Central memory CD8-positive, alpha-beta T cell (primary cell): ENCODE measurements around the gene ZNF100.
"Not testable (repeated sequence)": the region's sequence is repeated elsewhere in the genome, so short reads cannot be mapped to it uniquely, and the experiment has no call there.

Experiments used
- ATAC-seq: fragments of 150-1000 bp; cut with Tn5 transposase; replicated peaks from 2 replicates; pipeline ENCODE4 v1.10.0; 2022; ENCODE audit warnings: mild to moderate bottlenecking, moderate FRiP score, moderate number of reproducible peaks; ENCODE audit not compliant: poor library complexity, severe bottlenecking; ENCODE audit errors: extremely low read depth
- DNase-seq, 2 donors: peaks; one replicate each; pipeline ENCODE4 v3.0.0; 2021; ENCODE audit warnings: low spot score in 2 of 2
- H3K27ac Mint-ChIP-seq: one replicate; pipeline ENCODE4 v1.8.0; 2022; ENCODE audit warnings: low read depth, mild to moderate bottlenecking, moderate library complexity, mixed read lengths
- H3K27me3 Mint-ChIP-seq: one replicate; pipeline ENCODE4 v1.8.0; 2022; ENCODE audit warnings: mixed read lengths
- H3K36me3 Mint-ChIP-seq: one replicate; pipeline ENCODE4 v1.8.0; 2022; ENCODE audit warnings: mild to moderate bottlenecking, moderate library complexity, mixed read lengths; ENCODE audit not compliant: insufficient read depth
- H3K4me1 Mint-ChIP-seq: one replicate; pipeline ENCODE4 v1.8.0; 2022; ENCODE audit warnings: mixed read lengths
- H3K4me3 Mint-ChIP-seq: one replicate; pipeline ENCODE4 v1.8.0; 2022; ENCODE audit warnings: mild to moderate bottlenecking, moderate library complexity, mixed read lengths
- H3K9me3 Mint-ChIP-seq: one replicate; pipeline ENCODE4 v1.8.0; 2022; ENCODE audit warnings: mixed read lengths

ZNF100 gene

DNA sequence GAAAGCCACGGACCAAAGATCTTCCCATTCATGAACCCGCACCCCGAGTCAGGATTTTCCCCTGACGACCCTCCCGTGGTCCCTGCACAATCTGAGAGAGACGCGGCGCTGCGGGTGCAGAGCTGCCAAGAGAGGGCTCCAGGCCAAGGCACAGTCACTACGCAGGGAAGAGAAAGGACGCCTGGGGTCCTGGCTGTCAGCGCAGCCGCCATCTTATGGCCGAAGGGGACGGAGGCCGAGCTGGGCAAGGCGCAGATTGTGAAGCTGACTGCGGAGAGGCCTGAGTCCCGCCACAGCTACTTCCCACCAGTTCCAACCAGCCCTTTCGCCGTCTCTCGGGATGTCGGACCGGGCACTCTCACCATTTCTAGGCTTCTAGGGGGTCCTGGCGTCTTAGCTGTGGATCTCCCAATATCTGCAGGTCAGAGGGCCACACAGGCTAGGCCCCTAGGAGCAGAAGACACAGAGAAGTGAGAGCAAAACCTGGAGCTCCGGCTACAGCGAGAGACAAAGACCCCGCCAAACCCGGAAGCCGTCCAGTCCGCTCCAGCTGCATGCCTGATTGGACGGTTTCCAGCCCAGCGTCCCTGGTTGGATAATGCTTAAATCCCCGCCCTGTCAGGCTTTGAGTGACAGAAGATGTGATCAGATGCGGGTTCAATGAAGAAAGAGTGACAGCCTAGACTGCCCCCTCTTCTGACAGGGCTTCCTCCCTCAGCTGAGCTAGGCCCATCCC is at the start of gene ZNF100:
Gene ZNF100, minus strand, starts transcription at position 515 of the 736 bp plus-strand sequence. Its CDS starts 150 bp downstream, at position 365.
- H3K4me1 Mint-ChIP-seq: peaks cover 20% of the 10 kb centered on the region
- H3K27me3 Mint-ChIP-seq: no peaks in the 10 kb centered on the region
- peak within 1 kb of the TSS; percentile 96 for H3K27ac Mint-ChIP-seq
- H3K36me3 Mint-ChIP-seq: peaks cover 24% of the 10 kb centered on the region
- ATAC-seq (peak; percentile 97), DNase-seq (peak; percentile 70 to 77)
- peak within 1 kb of the TSS; percentile 95 for H3K4me3 Mint-ChIP-seq
- no peaks in the 10 kb centered on the region for H3K9me3 Mint-ChIP-seq

DNA sequence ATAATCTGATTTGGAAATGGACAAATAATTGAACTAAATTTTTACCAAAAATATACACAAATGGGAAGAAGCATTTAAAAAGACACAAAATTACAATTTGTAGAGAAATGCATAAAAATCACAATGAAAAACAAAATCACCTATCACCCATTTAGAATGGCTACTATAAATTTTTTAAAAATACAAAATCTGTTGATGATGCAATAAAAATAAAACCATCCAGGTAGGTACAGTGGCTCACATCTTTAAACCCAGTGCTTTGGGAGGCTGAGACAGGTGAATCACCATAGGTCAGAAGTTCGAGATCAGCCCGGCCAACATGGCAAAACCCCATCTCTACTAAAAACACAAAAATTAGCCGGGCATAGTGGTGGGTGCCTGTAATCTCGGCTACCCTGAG is 45.1 kb upstream of the ZNF100 start:
- Mint-ChIP-seq H3K27me3 (no peaks in the 10 kb centered on the region), H3K4me1 (no peaks in the 10 kb centered on the region), H3K36me3 (peaks cover 53% of the 10 kb centered on the region), H3K27ac (no peak overlapping the region), H3K4me3 (no peak overlapping the region), H3K9me3 (no peaks in the 10 kb centered on the region)
- no peak for ATAC-seq
- no peak for DNase-seq

DNA sequence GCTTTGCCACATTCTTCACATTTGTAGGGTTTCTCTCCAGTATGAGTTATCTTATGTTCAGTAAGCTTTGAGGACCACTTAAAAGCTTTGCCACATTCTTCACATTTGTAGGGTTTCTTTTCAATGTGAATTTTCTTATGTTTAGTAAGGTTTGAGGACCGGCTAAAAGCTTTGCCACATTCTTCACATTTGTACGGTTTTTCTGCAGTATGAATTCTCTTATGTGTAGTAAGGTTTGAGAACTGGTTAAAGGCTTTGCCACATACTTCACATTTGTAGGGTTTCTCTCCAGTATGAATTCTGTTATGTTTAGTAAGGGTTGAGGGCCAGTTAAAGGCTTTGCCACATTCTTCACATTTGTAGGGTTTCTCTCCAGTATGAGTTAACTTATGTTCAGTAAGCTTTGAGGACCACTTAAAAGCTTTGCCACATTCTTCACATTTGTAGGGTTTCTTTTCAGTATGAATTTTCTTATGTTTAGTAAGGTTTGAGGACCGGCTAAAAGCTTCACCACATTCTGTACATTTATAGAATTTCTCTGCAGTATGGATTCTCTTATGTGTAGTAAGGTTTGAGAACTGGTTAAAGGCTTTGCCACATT is 41.1 kb upstream of the ZNF100 start:
- not testable (repeated sequence) for ATAC-seq

DNA sequence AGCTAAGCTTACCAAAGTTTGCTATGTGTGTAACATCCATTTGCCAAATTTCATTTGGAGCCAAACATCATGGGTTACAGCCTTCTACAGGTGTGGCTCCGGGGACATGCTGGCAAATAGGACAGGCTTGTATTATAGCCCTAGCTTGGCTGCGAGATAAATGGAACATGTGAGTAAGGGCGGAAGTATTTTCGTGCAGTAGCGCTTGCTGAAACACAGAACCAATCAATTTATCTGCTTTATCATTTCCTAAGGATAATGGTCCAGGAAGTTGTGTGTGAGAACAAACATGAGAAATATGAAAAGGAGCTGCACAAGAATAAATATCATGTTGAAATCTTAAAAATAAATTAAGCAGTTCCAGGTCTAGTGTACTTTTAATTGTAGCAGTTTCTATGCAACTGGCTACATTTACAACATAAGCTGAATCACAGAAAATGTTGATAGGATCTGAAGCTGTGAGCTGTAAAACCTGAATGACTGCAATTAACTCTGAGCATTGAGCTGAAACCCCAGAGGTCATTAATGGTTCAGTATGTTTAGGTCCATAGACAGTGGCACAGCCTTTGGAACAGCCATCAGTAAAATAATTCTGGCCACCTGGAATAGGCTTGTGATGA is 22.2 kb upstream of the ZNF100 start:
- ATAC-seq: no peak
- no peaks in the 10 kb centered on the region for H3K9me3 Mint-ChIP-seq
- no peaks in the 10 kb centered on the region for H3K4me1 Mint-ChIP-seq
- H3K4me3 Mint-ChIP-seq: no peak overlapping the region
- no peaks in the 10 kb centered on the region for H3K36me3 Mint-ChIP-seq
- DNase-seq: no peak
- peaks cover 11% of the 10 kb centered on the region for H3K27me3 Mint-ChIP-seq
- H3K27ac Mint-ChIP-seq: no peak overlapping the region

More for the DNA sequence above, 41.1 kb upstream of the ZNF100 start:
- not testable (repeated sequence) for H3K4me3 Mint-ChIP-seq, H3K9me3 Mint-ChIP-seq, H3K4me1 Mint-ChIP-seq, DNase-seq, H3K27me3 Mint-ChIP-seq, H3K27ac Mint-ChIP-seq
- peaks cover 32% of the 10 kb centered on the region for H3K36me3 Mint-ChIP-seq

DNA sequence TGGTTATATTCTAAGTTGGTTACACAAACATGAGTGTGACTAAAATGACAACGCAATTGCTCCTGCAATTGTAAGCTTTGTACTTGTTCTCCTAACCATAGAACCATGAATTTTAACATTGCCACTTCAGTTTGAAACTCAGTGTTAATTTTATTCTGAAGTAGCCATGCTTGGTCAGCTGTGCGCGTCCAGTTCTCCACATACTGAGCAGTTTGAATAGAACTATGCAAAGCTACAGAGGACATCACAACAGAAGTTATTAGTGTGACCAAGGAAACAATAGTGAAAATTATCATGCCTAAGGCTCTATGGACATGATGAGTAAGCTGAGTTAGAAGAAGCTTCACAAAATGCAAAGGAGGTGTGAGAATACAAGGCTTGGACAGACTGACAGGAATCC is 19.6 kb upstream of the ZNF100 start:
- Mint-ChIP-seq H3K27ac (no peak overlapping the region), H3K4me3 (no peak overlapping the region), H3K4me1 (no peaks in the 10 kb centered on the region), H3K36me3 (no peaks in the 10 kb centered on the region), H3K27me3 (no peaks in the 10 kb centered on the region), H3K9me3 (no peaks in the 10 kb centered on the region)
- no peak for DNase-seq
- ATAC-seq: no peak

DNA sequence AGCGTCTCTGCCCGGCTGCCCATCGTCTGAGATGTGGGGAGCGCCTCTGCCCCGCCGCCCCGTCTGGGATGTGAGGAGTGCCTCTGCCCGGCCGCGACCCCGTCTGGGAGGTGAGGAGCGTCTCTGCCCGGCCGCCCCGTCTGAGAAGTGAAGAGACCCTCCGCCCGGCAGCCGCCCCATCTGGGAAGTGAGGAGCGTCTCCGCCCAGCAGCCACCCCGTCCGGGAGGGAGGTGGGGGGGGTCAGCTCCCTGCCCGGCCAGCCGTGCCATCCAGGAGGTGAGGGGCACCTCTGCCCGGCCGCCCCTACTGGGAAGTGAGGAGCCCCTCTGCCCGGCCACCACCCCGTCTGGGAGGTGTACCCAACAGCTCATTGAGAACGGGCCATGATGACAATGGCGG is 8.4 kb upstream of the ZNF100 start:
- not testable (repeated sequence) for H3K9me3 Mint-ChIP-seq, H3K36me3 Mint-ChIP-seq, H3K4me1 Mint-ChIP-seq, H3K27me3 Mint-ChIP-seq, DNase-seq, ATAC-seq, H3K27ac Mint-ChIP-seq, H3K4me3 Mint-ChIP-seq

DNA sequence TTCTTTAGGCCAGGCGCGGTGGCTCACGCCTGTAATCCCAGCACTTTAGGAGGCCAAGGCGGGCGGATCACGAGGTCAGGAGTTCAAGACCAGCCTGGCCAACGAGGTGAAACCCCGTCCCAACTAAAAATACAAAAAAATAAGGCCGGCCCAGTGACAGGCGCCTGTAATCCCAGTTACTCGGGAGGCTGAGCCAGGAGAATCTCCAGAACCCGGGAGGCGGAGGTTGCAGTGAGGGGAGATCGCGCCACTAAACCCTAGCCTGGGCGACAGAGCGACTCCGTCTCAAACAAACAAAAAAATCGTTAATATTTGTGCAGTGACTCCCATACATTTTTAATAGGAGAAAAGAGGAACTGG is 694 bp downstream of the ZNF100 start:
- H3K9me3 Mint-ChIP-seq, DNase-seq, H3K27me3 Mint-ChIP-seq: not testable (repeated sequence)
- Mint-ChIP-seq H3K4me1 (peaks cover 25% of the 10 kb centered on the region), H3K36me3 (peaks cover 28% of the 10 kb centered on the region), H3K27ac (peak overlapping the region; percentile 96), H3K4me3 (peak overlapping the region; percentile 95)
- peak; percentile 21 for ATAC-seq

DNA sequence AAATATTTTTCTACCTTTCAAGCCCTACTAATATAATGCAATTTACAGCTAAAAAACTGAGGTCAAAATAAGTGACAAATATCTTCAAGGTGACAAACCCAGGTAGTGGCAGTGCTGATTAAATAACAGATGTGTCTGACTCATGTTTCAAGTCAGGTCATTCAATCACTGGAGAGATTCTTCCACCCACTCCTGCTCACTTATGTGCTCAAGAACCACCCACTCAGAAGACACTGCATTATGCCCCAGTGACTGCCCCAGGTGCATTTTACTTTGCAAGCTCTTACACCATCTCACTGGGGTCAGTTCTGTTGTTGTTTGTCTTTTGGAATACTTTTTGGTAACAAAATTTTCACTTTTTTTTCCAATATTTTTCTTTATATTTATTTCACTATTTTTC is 2.2 kb downstream of the ZNF100 start:
- Mint-ChIP-seq H3K27me3 (no peaks in the 10 kb centered on the region), H3K36me3 (peaks cover 36% of the 10 kb centered on the region), H3K9me3 (no peaks in the 10 kb centered on the region), H3K4me1 (peaks cover 28% of the 10 kb centered on the region), H3K27ac (peak overlapping the region; percentile 96), H3K4me3 (no peak overlapping the region)
- DNase-seq (no peak), ATAC-seq (no peak)

DNA sequence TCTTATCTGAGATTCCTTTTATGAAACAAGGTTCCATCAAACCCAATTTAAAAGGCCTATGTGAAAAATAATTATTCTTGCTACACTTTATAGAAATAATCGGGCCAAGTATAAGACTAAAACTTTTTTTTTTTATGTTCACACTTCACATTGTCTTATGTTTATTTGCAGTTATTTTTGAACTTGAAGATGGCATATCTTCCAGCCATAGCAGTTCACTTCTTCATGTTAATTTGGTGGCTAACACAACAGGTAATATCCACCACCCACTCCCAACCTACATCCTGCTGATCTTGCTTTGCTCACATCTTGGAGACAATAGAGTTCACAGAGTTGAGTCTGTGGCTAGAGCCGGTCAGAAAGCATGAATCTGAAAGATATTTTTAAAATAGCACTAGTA is 5.8 kb downstream of the ZNF100 start:
- Mint-ChIP-seq H3K36me3 (peaks cover 37% of the 10 kb centered on the region), H3K4me1 (peaks cover 50% of the 10 kb centered on the region)
- ATAC-seq: peak; percentile 46
- H3K27me3 Mint-ChIP-seq, H3K9me3 Mint-ChIP-seq, H3K27ac Mint-ChIP-seq, DNase-seq, H3K4me3 Mint-ChIP-seq: not testable (repeated sequence)

DNA sequence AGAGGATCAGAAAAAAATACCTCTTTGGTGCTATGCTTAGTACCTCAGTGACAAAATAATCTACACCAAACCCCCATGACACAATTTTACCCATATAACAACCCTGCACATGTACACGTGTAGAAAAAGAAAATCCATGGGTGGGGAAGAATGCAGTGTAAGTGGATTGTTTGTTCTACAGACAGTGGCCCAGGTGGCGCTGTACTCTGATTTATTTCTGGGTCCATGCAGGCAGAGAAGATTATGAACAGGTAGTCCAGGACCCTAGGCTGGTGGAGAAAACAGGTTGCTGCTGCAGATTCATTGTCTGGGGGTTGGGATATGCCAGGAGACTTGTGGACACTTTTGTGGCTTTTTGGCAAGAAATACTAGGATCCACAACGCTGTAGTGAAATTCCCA is 9.1 kb downstream of the ZNF100 start:
- peak overlapping the region; percentile 23 for H3K27ac Mint-ChIP-seq
- H3K36me3 Mint-ChIP-seq: peaks cover 30% of the 10 kb centered on the region
- ATAC-seq: no peak
- H3K4me3 Mint-ChIP-seq: no peak overlapping the region
- DNase-seq: no peak
- peaks cover 60% of the 10 kb centered on the region for H3K4me1 Mint-ChIP-seq
- H3K27me3 Mint-ChIP-seq: no peaks in the 10 kb centered on the region
- no peaks in the 10 kb centered on the region for H3K9me3 Mint-ChIP-seq

DNA sequence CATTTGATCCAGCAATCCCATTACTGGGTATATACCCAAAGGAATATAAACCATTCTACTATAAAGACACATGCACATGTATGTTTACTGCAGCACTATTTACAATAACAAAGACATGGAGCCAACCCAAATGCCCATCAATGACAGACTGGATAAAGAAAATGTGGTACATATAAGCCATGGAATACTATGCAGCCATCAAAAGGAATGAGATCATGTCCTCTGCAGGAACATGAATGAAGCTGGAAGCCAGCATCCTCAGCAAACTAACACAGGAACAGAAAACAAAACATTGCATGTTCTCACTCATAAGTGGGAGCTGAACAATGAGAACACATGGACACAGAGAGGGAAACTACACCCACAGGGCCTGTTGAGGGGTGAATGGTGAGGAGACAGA is 11.8 kb downstream of the ZNF100 start:
- not testable (repeated sequence) for H3K27me3 Mint-ChIP-seq, H3K27ac Mint-ChIP-seq, DNase-seq, ATAC-seq, H3K9me3 Mint-ChIP-seq, H3K4me3 Mint-ChIP-seq
- peaks cover 22% of the 10 kb centered on the region for H3K36me3 Mint-ChIP-seq
- H3K4me1 Mint-ChIP-seq: peaks cover 54% of the 10 kb centered on the region

DNA sequence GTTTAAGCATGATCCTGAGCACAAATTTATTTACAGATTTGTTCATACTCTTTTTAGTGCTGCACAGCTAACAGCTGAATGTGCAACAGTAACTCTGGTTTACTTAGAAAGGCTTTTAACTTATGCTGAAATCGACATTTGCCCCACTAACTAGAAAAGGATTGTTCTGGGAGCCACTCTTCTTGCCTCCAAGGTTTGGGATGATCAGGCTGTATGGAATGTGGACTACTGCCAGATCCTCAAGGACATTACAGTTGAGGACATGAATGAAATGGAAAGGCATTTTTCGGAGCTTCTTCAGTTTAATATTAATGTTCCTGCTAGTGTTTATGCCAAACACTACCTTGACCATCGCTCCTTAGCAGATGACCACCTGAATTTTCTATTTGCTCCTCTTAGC is 16.0 kb downstream of the ZNF100 start:
- Mint-ChIP-seq H3K4me1 (peaks cover 43% of the 10 kb centered on the region), H3K9me3 (no peaks in the 10 kb centered on the region), H3K27me3 (no peaks in the 10 kb centered on the region), H3K36me3 (peaks cover 19% of the 10 kb centered on the region), H3K4me3 (no peak overlapping the region), H3K27ac (no peak overlapping the region)
- ATAC-seq (no peak), DNase-seq (no peak)

DNA sequence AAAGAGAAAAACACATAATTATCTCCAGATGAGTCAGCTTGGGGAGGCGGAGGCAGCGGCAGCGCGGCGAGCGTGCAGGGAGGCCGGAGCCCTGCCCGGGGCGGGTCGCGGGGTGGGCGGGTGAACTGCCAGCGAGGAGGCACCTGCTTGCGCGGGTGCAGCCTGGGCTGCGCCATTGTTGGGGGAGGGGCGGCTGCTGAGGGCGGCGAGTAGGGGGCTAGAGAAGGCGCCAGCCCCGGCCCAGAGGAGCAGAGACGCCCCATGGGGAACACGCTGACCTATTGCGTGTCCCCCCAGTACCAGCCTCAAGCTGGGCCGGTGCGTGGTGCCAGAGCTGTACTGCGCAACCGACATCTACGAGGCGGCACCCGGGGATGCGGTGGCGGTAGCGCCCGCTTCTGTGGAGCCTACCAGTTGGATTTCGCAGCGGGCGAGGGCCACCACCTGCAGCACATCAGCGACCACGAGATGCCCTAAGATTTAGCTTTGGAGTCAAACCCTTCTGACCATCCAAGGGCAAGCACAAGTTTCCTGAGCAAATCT is 16.7 kb downstream of the ZNF100 start:
- no peak overlapping the region for H3K4me3 Mint-ChIP-seq
- ATAC-seq: no peak
- H3K9me3 Mint-ChIP-seq: no peaks in the 10 kb centered on the region
- no peak overlapping the region for H3K27ac Mint-ChIP-seq
- peaks cover 38% of the 10 kb centered on the region for H3K4me1 Mint-ChIP-seq
- H3K27me3 Mint-ChIP-seq: no peaks in the 10 kb centered on the region
- peaks cover 19% of the 10 kb centered on the region for H3K36me3 Mint-ChIP-seq
- DNase-seq: no peak
